HTERT RPE-1 (cell line): ENCODE results near the gene SLC15A3.
"Not testable (repeated sequence)": the region's sequence is repeated elsewhere in the genome, so short reads cannot be mapped to it uniquely, and the experiment has no call there.

Source experiments
- in situ Hi-C: fragments of 300-500 bp; cut with MboI; formaldehyde crosslinking; loops from 4 replicates; pipeline ENCODE4 v1.14.3; 2020; ENCODE audit warnings: low sequenced_read_pairs

SLC15A3 gene

GRCh38 chr11:60977224-60977623, 25.2 kb upstream of the SLC15A3 start:
- in situ Hi-C loops, result no loop called here

- in situ Hi-C loops, result no loop called here
Measured at GRCh38 chr11:60974726-60975125, 22.8 kb upstream of the SLC15A3 start.

GRCh38 chr11:60974316-60974715, 22.3 kb upstream of the SLC15A3 start:
- in situ Hi-C loops, result not testable (repeated sequence)

GRCh38 chr11:60973699-60974098, 21.7 kb upstream of the SLC15A3 start:
- in situ Hi-C loops, result no loop called here

DNA sequence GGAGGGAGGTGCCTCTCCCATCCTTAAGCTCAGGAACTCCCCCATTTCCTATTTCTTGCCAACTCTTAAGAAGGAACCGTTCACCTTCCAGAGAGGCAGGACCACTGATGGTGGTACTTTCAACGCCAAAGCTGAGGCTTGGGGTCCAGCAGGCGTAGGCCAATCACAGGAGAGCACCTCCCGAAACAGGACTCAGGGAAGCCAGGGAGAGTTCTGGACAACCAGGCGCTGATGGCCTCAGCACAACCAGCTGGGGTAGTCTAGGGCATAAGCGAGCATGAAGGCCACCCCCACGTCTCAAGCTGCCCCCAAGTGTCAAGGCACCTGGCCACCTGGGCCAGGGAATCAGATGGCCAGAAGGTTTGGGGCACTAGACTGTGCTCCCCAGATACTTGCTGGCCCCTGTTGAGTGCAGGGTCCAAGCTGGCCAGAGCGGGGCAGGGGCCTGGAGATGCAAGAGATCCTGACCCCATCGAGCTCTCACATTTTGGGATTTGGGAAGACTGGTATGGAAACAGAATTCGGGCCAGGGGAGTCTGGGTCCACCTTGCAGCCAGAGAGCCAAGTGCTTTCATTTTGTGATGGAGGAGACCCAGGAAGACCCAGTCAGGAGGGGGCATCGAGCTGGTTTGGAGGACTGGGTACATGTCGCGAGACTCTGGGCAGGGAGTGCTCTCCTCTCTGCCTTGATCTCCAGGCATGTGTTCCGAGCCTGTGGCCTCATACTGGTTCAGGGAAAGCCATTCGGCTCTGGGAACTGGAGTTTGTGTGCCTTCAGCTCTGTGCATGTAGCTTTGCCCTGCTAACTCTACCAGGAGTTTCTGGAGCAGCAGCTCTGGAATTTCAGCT, 20.4 kb upstream of the SLC15A3 start:
- in situ Hi-C loops, result no loop called here

- in situ Hi-C loops, result no loop called here
Measured at GRCh38 chr11:60971520-60971919, 19.5 kb upstream of the SLC15A3 start, which contains the start of gene CD6. Gene CD6, plus strand, starts transcription at chr11:60971680. Its CDS starts 186 bp downstream, at chr11:60971866.

GRCh38 chr11:60970890-60971289, 18.9 kb upstream of the SLC15A3 start:
- in situ Hi-C loops, result no loop called here

- in situ Hi-C loops, result no loop called here
Measured at GRCh38 chr11:60970369-60970774, 18.4 kb upstream of the SLC15A3 start.

DNA sequence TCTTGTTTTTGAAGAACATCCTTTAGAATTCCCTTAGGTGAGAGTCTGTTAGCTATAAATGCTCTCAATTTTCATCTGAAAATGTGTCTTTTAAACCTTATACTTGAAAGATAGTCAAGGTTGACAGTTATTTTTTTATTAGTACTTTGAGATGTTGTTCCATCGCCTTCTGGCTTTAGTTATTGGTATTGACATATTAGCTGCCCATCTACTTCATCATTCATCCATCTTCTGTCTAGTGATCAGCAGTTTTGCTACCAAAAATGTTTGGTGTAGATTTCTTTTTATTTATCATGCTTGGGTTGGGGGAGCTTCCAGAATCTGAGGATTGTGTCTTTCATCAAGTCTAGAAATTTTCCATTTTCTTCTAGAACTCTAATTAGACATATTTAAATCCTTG, 16.2 kb upstream of the SLC15A3 start:
- in situ Hi-C loops, result no loop called here

- in situ Hi-C loops, result no loop called here
Measured at GRCh38 chr11:60966890-60967289, 14.9 kb upstream of the SLC15A3 start.

- in situ Hi-C loops, result no loop called here
Measured at GRCh38 chr11:60964801-60965200, 12.8 kb upstream of the SLC15A3 start.

DNA sequence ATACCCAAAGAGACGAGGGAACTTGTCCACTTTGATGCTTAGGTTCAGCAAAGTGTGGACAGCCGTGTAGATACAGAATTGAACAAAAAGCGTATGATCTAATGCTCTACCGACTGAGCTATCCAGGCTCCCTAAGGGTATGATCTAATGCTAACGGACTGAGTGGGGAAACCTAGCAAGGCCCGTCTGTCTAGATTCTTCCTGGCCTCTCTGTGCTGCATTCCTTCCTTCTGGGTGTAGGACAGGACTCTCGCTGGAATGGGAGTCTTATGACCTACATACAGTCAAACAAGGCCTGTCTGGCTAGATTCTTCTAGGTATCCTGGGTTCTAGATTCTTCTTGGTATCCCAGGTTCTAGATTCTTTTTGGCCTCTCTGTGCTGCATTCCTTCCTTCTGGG, 8.4 kb upstream of the SLC15A3 start:
- in situ Hi-C loops, result no loop called here

DNA sequence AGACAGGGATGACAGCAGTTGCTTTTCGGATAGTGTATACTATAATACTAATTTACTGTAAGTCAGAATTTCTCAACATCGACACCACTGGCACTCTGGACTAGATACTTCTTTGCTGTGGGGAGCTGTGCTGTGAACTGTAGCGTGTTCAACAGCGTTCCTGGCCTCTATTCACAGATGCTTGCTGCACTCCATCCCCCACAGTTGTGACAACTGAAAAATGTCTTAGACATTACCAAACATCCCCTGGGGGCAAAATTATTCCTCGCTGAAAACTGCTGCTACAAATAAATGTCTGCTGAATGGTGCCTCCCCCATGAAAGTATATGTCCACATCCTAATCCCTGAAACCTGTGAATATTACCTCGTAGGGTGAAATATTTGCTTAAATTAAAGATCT, 7.5 kb upstream of the SLC15A3 start:
- in situ Hi-C loops, result no loop called here

- in situ Hi-C loops, result no loop called here
Measured at GRCh38 chr11:60957188-60957587, 5.2 kb upstream of the SLC15A3 start.

DNA sequence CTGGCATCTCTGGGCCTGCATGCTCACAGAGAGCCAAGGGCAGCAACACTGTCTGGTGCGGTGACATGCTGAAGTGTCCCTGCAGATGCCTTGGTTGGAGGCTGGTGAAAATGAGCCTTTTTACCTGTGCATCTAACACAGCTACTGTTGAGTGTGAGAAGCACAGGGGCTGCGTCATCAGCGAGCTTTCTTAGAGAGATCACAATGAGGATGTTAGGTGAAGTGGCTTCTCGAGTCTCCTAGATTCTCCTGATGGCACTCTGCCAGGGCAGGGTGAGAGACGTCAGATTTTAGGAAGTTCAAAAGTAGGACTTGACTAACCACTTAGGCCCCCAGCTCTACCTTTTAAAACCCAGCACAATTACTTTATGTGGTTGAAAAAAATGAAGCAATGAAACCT, 3.6 kb upstream of the SLC15A3 start:
- in situ Hi-C loops, result no loop called here

- in situ Hi-C loops, result no loop called here
Measured at GRCh38 chr11:60954421-60954820, 2.4 kb upstream of the SLC15A3 start.

GRCh38 chr11:60953781-60954180, 1.8 kb upstream of the SLC15A3 start:
- in situ Hi-C loops, result no loop called here

- in situ Hi-C loops, result no loop called here
Measured at GRCh38 chr11:60952742-60953170, 780 bp upstream of the SLC15A3 start.

- in situ Hi-C loops, result no loop called here
Measured at GRCh38 chr11:60951606-60951903, 421 bp downstream of the SLC15A3 start.

DNA sequence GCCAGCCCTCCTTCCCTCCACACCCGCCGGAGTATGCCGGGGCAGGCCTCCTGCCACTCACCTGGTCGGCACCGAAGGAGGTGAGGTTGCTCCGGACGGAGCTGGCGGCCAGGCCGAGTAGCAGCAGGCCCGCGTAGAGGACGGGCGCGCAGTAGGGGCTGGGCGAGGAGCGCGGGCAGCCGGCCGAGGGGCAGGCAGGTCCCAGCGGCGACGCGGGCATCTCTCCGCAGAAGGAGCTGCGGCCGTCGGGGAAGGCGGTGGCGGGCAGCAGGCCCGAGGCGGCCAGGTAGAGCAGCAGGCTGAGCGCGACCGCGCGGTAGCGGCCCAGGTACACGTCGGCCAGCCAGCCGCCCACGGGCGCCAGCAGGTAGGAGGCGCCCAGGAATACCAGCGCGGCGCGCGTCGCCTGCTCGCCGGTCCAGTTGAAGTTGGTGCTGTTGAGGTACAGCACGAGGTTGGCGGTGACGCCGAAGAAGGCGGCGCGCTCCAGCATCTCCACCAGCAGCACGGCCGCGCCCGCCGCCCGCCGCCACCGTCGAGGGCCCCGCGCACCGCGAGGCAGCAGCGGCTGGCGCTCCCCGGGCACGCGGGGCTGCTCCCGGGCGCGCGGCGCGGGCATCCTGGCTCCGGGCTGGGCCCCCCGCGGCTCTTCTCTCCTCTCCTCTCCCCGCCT, 907 bp downstream of the SLC15A3 start:
- in situ Hi-C loops, result no loop called here

DNA sequence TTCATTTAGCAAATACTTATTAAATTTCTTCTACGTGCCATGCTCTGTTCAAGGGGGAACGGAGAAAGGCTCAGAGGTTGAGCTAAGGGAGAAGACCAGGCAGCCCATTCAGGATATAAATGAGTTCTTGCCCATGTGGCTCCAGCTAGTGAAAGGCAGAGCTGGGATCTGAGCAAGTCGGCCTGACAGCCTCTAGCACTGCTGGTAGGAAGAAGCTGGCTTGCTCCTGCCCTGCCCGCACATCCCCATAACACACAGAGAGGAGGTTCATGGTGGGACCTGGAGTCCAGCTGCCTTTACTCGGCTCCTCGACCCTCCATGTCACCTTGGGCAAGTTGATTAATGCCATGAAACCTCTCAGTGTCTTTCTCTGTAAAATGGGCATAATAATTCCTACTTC, 2.0 kb downstream of the SLC15A3 start:
- in situ Hi-C loops, result no loop called here

DNA sequence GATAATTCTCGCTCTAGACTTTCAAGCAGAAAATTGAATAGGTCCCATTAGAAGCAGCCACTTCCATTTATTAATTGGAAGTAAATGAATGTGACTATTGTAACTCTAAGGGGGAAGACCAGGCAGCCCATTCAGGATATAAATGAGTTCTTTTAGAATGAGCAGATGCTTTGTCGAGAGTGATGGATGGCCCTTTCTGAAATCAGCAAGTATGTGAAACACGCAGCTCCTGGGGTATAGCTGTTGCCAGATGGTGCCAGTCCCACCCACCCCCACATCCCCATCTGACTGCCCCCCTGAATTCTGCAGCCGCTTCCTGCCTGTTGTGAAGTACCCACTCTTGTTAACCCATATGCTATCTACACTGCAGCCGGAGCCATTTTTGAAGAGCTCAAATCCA, 3.7 kb downstream of the SLC15A3 start:
- in situ Hi-C loops, result no loop called here
